Heart left ventricle (tissue), 13 donors: Measurements from ENCODE around the gene TRIM34.

ENCODE experiments used
- POLR2A ChIP-seq, 2 donors: fragments of 450-650 bp; IDR thresholded peaks; one replicate each; pipeline ENCODE4 v1.6.1; 2017; ENCODE audit warnings: antibody characterized with exemption in 2 of 2, mild to moderate bottlenecking in 2 of 2, moderate library complexity in 2 of 2
- TF ChIP-seq, protein P1 (sequence below), 12 donors: fragments of 200-600 bp; sonication (generic) in 4 of 12; IDR thresholded peaks; one replicate each; pipeline versions ENCODE4 v1.5.0 to v1.8.0; 2018 to 2022; ENCODE audit warnings: antibody characterized with exemption in 12 of 12, mild to moderate bottlenecking in 5 of 12
- donor health status: ischemic (EF 13 %, LVEDD 7.1; RV severe dilation, severe dysfunction).
- donor health status: DM: no; HTN: yes; CAD: no.
- donor health status: DM: no; HTN: no; CAD: no.
- donor health status: ischemic (EF 25% LVEDD 6.9; RV normal size, moderate dysfunction).
- donor health status: ischemic (EF 25% LVEDD 5.7; RV mildly dilated, moderate dysfunction).
- donor health status: ischemic (EF 35%, LVEDD 5.7; RV mildly dilated, moderate dysfunction).
- donor health status: nonischemic (EF 11% LVEDD 7.7; RV severe dilation, severe dysfunction).
- donor health status: DM: yes; HTN: yes; CAD: no.
- donor health status: PGD.
- donor health status: ischemic (EF 29% LVEDD 5.4; RV normal size, mild dysfunction).
- donor health status: nonischemic (EF 23%, LVEDD 6.1; RV moderate dilation, normal function).

- TF ChIP-seq, protein P1, sequence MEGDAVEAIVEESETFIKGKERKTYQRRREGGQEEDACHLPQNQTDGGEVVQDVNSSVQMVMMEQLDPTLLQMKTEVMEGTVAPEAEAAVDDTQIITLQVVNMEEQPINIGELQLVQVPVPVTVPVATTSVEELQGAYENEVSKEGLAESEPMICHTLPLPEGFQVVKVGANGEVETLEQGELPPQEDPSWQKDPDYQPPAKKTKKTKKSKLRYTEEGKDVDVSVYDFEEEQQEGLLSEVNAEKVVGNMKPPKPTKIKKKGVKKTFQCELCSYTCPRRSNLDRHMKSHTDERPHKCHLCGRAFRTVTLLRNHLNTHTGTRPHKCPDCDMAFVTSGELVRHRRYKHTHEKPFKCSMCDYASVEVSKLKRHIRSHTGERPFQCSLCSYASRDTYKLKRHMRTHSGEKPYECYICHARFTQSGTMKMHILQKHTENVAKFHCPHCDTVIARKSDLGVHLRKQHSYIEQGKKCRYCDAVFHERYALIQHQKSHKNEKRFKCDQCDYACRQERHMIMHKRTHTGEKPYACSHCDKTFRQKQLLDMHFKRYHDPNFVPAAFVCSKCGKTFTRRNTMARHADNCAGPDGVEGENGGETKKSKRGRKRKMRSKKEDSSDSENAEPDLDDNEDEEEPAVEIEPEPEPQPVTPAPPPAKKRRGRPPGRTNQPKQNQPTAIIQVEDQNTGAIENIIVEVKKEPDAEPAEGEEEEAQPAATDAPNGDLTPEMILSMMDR (IDR thresholded peaks at IDR 0.05): no peak
- no peak for TF ChIP-seq POLR2A (IDR thresholded peaks at IDR 0.05)
Observed at GRCh38 chr11:5580577-5580976, 44.2 kb upstream of the TRIM34 start, which contains the start of gene OR52B6.
